ENCODE results near the gene KIF20B. TPM values are rescaled to one million over a fixed set of nuclear protein-coding genes. Genes with fewer than 3 reads are reported as not detected.

KIF20B gene
- total and polyA plus RNA-seq, 12 donors = 0.54 to 8.2 (median 2.7) TPM

- no peaks in the 10 kb centered on the region for H3K36me3 ChIP-seq (replicated peaks in 1 of 2)
- H3K4me1 ChIP-seq (replicated peaks in 1 of 2) = no peaks in the 10 kb centered on the region
- 78 to 91% (median 85%) methylated on average over 1 of the region's 1 CpG for WGBS, 4 donors
- intact Hi-C loops (cut with DNase I) = no loop called here
- H3K9me3 ChIP-seq (replicated peaks in 1 of 3) = no peaks in the 10 kb centered on the region
- no peak overlapping the region for H3K27ac ChIP-seq
- TF ChIP-seq CTCF (IDR thresholded peaks at IDR 0.05) (no peak), POLR2A (IDR thresholded peaks at IDR 0.05) (no peak)
- H3K27me3 ChIP-seq = no peaks in the 10 kb centered on the region
- H3K4me3 ChIP-seq = no peak overlapping the region
- no peak for DNase-seq
These were observed 30.5 kb upstream of the KIF20B start for GRCh38 chr10:89670926-89671325.

DNA sequence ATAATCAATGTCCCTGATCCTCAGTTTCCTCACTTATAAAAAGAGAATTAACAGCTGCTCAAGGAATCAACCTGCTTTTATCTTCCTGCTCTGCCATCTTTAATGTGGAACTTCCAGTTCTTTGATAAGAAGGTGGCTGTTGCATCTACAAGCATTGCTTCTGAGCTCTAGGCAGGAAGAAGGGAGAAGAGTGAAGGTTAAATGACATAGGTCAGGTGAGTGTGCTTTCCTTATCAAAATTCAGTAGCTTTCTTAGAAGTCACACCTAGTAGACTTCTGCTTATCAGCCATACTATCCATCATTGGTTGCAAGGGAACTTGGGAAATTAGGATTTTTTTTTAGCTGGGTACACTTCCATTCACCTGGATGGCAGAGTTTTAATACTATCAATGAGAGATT lies 24.0 kb upstream of the KIF20B start:
- intact Hi-C loops (cut with DNase I) = no loop called here
- H3K27me3 ChIP-seq = no peaks in the 10 kb centered on the region
- no peak overlapping the region for H3K4me3 ChIP-seq
- H3K27ac ChIP-seq = no peak overlapping the region
- no peaks in the 10 kb centered on the region for H3K9me3 ChIP-seq (replicated peaks in 1 of 3)
- TF ChIP-seq POLR2A (IDR thresholded peaks at IDR 0.05) (no peak), CTCF (IDR thresholded peaks at IDR 0.05) (no peak)
- H3K4me1 ChIP-seq (replicated peaks in 1 of 2) = no peaks in the 10 kb centered on the region
- H3K36me3 ChIP-seq (replicated peaks in 1 of 2) = no peaks in the 10 kb centered on the region
- no peak for DNase-seq

DNA sequence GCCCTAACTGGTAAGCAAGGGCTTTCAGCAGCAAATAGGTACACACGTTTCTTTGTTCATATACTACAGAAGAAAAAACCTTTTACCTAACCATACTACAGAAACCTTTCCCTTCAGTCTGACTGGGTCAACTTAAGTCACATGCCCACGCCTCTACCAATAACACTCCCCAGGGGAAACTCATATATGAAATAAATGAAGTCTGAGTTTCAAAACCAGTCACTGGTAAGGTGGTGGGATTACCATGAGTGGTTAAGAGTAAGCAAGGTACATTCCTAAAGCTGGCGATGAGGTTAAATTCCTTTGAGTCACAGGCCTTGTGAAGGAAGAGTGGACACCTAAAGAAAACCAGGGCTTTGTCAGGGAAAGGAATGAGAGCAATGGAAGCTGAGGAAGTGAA lies 21.4 kb upstream of the KIF20B start:
- no peak overlapping the region for H3K27ac ChIP-seq
- H3K36me3 ChIP-seq (replicated peaks in 1 of 2) = no peaks in the 10 kb centered on the region
- 79 to 91% (median 83%) methylated on average over 3 of the region's 3 CpGs for WGBS, 4 donors
- no peak for DNase-seq
- no peaks in the 10 kb centered on the region for H3K9me3 ChIP-seq (replicated peaks in 1 of 3)
- no peaks in the 10 kb centered on the region for H3K4me1 ChIP-seq (replicated peaks in 1 of 2)
- intact Hi-C loops (cut with DNase I) = no loop called here
- TF ChIP-seq POLR2A (IDR thresholded peaks at IDR 0.05) = no peak
- no peak for TF ChIP-seq CTCF (IDR thresholded peaks at IDR 0.05)
- H3K27me3 ChIP-seq = no peaks in the 10 kb centered on the region
- no peak overlapping the region for H3K4me3 ChIP-seq

DNA sequence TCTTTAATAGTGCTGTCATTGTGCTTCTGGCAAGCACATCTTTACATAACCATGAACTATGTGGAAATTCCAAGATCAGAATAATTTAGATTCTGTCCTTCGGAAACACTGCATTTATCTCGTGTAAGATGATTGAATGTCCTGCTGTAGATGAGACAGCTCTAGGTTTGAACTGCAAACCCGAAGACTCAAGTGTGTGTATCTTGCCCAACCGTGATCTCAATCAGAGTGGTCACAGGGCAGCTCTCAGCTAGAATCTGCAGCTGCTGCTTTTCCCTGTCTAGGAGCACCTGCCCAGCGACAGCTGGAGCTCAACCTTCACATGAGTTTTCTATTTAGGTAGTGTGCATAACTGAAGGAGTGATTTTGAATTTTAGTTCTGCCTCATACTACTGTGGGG lies 17.5 kb upstream of the KIF20B start:
- no peak overlapping the region for H3K4me3 ChIP-seq
- no peaks in the 10 kb centered on the region for H3K27me3 ChIP-seq
- no peak for DNase-seq
- intact Hi-C loops (cut with DNase I) = no loop called here
- TF ChIP-seq CTCF (IDR thresholded peaks at IDR 0.05) (no peak), POLR2A (IDR thresholded peaks at IDR 0.05) (no peak)
- H3K4me1 ChIP-seq (replicated peaks in 1 of 2) = no peaks in the 10 kb centered on the region
- H3K36me3 ChIP-seq (replicated peaks in 1 of 2) = no peaks in the 10 kb centered on the region
- 49 to 53% (median 51%) methylated on average over 5 of the region's 5 CpGs for WGBS, 4 donors
- H3K27ac ChIP-seq = no peak overlapping the region
- H3K9me3 ChIP-seq (replicated peaks in 1 of 3) = no peaks in the 10 kb centered on the region

Data from adrenal gland (tissue), 12 donors.